Measurements from ENCODE around the gene SLC37A3.

GRCh38 chr7:140326116-140326928 is 72.0 kb downstream of the SLC37A3 start:
- TF ChIP-seq CTCF (conservative IDR thresholded peaks at IDR 0.05; ENCODE audit: low read depth, low read length) (peak; percentile 86), EZH2phosphoT487 (IDR thresholded peaks at IDR 0.05; ENCODE audit: borderline replicate concordance, low read length) (no peak)
